ENCODE results near the gene ZNF213.

ZNF213 gene, protein sequence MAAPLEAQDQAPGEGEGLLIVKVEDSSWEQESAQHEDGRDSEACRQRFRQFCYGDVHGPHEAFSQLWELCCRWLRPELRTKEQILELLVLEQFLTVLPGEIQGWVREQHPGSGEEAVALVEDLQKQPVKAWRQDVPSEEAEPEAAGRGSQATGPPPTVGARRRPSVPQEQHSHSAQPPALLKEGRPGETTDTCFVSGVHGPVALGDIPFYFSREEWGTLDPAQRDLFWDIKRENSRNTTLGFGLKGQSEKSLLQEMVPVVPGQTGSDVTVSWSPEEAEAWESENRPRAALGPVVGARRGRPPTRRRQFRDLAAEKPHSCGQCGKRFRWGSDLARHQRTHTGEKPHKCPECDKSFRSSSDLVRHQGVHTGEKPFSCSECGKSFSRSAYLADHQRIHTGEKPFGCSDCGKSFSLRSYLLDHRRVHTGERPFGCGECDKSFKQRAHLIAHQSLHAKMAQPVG

DNA sequence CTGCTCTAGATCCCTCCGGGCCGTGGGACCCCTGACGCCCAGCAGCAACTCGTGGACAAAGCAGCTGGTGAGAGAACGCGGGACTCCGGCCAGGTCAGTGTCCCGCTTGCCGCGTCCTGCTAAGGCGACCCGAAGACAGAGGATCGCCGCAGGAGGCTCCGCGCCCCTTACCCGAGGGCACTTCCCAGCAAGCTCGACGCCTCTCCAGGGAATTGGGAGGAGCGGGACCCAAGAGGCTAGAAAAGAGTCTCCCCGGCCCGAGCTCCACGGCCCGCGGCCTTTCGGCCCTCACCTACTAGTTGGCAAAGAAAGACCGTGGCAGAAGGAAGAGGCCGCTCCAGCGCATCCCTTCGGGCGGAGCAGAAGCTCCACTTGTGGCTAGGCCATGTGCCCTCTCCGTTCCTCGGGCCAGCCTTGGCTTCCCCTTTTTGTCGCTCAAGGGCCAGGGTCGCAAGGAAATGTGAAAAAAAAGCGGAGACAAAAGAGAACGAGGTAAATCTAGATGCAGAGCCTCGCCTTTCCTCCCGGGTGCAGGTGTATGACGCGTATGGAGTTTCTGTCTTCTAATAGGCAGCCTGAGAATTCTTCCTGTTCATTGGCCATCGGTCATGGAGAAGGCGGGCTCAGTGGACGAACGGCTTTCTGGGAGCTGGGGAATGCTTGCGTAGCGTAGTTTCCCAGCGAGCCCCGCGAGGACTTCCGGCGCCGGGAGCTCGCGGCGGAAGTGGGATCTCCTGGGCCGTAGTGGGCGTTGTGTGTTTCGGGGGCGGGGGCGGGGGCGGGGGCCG, at the start of gene ZNF213:
ZNF213 (plus strand) TSS at position 692 of the 788 bp plus-strand sequence. CDS start 2,252 bp downstream, outside the sequence.
- DNase-seq (ENCODE audit: low read depth): peak; percentile 89

GRCh38 chr16:3085868-3086595, 48.8 kb upstream of the ZNF213 start:
- no peak for DNase-seq (ENCODE audit: low read depth)

DNA sequence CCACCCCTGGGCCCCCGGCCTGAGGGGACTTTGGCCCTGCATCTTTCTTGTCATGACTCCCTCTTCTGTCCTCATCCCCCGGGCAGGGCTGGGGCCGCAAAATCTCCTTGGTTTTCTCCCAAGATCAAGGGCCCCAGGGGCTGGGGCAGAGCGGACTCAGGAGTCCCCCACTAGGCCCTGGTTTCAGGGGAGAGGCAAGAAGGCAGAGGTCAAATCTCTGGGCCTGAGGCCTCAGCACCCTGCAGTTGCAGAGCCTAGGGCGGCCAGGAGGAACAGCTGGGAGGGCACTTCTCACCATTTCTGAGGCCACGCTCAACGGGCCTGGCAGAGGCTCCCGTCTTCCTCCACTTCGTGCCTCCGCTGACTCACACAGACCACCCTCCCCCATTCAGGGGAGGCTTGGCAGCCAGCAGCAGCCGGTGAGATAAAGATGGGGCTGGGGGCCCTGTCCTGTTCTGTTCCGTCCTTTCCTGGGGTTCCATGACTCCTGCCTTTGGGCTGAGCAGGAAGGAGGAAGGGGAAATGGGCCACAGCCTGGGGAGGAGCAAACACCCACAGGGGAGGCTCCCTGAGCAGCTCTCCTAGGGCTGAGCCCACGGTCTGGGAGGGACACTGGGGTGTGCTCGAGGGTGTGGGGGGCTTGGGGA, 48.1 kb upstream of the ZNF213 start:
- DNase-seq (ENCODE audit: low read depth): no peak

- DNase-seq (ENCODE audit: low read depth): no peak
Measured at GRCh38 chr16:3087243-3088235, 47.3 kb upstream of the ZNF213 start.

- no peak for DNase-seq (ENCODE audit: low read depth)
Measured at GRCh38 chr16:3088450-3088849, 46.4 kb upstream of the ZNF213 start.

DNA sequence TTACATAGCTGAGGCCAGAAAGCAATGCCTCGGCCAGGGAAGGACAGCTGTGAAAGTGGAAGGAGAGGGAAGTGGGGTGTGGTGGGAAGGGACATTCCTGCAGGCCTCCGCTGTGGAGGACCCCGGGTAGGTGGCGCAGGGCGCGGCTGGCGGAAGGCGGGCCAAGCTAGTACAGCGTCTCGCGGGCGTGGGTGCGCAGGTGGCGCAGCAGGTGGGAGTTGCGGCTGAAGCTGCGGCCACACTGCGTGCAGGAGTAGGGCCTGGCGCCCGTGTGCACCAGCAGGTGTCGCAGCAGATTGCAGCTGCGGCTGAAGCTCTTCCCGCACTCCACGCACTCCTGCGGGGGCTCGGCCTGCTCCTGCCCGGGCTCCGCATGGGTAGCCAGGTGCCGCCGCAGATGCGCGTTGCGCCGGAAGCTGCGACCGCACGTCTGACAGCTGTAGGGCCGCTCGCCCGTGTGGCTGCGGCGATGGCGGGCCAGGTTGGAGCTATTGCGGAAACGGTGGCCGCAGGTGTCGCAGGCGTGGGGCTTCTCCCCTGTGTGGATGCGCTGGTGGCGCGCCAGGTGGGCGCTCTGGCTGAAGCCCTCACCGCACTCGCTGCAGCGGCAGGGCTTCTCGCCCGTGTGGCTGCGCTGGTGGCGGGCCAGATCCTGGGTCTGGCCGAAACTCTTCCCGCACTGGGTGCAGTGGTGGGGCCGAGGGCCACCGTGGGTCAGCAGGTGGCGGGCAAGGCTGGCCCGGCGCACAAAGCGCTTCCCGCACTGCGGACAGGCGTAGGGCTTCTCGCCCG, 45.7 kb upstream of the ZNF213 start:
- DNase-seq (ENCODE audit: low read depth): no peak

DNA sequence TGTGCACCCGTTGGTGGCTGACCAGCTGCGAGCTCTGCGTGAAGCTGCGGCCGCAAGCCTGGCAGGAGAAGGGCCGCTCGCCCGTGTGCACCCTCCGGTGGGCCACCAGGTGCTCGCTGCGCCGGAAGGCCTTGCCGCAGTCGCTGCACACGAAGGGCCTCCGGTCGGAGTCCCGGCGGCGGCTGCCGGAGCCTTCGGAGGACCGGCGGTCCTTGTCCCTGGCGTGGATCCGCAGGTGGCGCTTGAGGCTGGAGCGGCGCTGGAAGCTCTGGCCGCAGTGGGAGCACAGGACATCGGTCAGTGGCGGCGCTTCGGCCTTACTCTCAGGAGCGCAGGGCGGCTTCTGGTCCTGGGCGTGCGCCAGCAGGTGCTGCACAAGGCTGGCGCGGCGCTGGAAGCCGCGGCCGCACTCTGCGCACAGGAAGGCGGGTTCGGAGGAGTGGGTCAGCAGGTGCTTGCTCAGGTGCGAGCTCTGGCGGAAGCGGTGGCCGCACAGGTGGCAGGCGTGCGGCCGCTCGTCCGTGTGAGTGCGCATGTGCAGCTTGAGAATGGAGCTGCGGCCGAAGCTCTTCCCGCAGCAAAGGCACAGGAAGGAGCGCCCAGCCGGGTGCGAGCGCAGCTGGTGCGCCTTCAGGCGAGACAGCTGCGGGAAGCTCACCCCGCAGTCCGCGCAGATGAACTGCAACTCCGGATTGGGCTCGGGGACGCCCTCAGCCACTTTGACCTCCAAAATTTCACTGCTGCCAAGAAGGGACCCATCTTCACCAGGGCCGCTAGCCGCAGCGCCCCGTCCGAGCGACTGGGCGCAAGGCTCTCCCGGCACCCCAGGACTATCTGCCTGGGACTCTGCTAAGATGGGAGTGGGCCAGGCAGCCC, 44.9 kb upstream of the ZNF213 start:
- no peak for DNase-seq (ENCODE audit: low read depth)

GRCh38 chr16:3091551-3091950, 43.3 kb upstream of the ZNF213 start:
- DNase-seq (ENCODE audit: low read depth): no peak

DNA sequence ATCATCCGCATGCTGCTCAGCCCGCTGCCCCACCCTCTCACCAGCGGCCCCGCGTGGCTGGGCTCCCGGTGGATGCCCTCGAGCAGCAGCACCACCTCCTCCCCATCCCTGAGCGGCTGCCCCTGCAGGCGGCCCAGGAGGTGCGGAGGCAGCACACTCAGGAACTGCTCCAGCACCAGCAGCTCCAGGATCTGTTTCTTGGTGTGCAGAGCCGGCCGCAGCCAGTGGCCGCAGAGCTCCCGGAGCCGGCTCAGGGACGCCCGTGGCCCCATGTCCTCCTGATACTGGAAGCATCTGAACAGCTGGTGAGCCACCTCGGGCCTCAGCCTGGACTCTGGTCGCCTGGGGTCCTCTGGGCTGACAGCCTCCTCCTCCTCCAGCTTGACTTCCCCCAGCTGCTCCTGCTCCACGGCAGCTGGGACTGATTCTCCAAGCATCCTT, 42.3 kb upstream of the ZNF213 start:
- no peak for DNase-seq (ENCODE audit: low read depth)

GRCh38 chr16:3094289-3095027, 40.4 kb upstream of the ZNF213 start:
- DNase-seq (ENCODE audit: low read depth): peak; percentile 33

GRCh38 chr16:3095869-3096268, 39.0 kb upstream of the ZNF213 start:
- DNase-seq (ENCODE audit: low read depth): peak; percentile 41

- DNase-seq (ENCODE audit: low read depth): no peak
Measured at GRCh38 chr16:3096362-3096761, 38.5 kb upstream of the ZNF213 start.

GRCh38 chr16:3097266-3097665, 37.6 kb upstream of the ZNF213 start:
- DNase-seq (ENCODE audit: low read depth): no peak

GRCh38 chr16:3098459-3099394, 36.1 kb upstream of the ZNF213 start, which contains the start of gene ZSCAN10:
Gene ZSCAN10 (minus strand): TSS chr16:3099294. CDS start chr16:3092937, 6,357 bp downstream.
- no peak for DNase-seq (ENCODE audit: low read depth)

- no peak for DNase-seq (ENCODE audit: low read depth)
Measured at GRCh38 chr16:3099395-3099731, 35.5 kb upstream of the ZNF213 start.

GRCh38 chr16:3099732-3100499, 34.9 kb upstream of the ZNF213 start:
- DNase-seq (ENCODE audit: low read depth): peak; percentile 91

All from stimulated activated CD4-positive, alpha-beta T cell treated with anti-CD3 and anti-CD28 coated beads, Interleukin-2, amount 100 ng/mL, for 4 hours (primary cell).